ACHN (cell line): Measurements from ENCODE around the gene MYF6.

Source experiments
- DNase-seq: peaks from one replicate; pipeline ENCODE4 v3.0.0-alpha.2; 2015
- in situ Hi-C: cut with HindIII; loops from 2 replicates; pipeline ENCODE4 v1.10.0; 2017; ENCODE audit warnings: low sequenced_read_pairs, low pct_ligation_motif_present, low pct_unique_long_range_greater_than_20kb

Gene MYF6

GRCh38 chr12:80702889-80703805, 4.3 kb upstream of the MYF6 start:
- peak; percentile 68 for DNase-seq

GRCh38 chr12:80704420-80704819, 3.0 kb upstream of the MYF6 start:
- in situ Hi-C loops: no loop called here
- DNase-seq: no peak

More at GRCh38 chr12:80702889-80703805, 4.3 kb upstream of the MYF6 start:
- in situ Hi-C loops: no loop called here

GRCh38 chr12:80707830-80708258, 410 bp downstream of the MYF6 start:
- DNase-seq: no peak
- in situ Hi-C loops: no loop called here

GRCh38 chr12:80708259-80708974, 983 bp downstream of the MYF6 start:
- in situ Hi-C loops: no loop called here
- DNase-seq: no peak

GRCh38 chr12:80708975-80709328, 1.5 kb downstream of the MYF6 start:
- no peak for DNase-seq
- in situ Hi-C loops: no loop called here

GRCh38 chr12:80709811-80710726, 2.6 kb downstream of the MYF6 start:
- DNase-seq: peak; percentile 47
- in situ Hi-C loops: no loop called here

GRCh38 chr12:80710727-80711449, 3.5 kb downstream of the MYF6 start:
- in situ Hi-C loops: no loop called here
- no peak for DNase-seq

- in situ Hi-C loops: no loop called here
- no peak for DNase-seq
Observed at GRCh38 chr12:80711866-80712265, 4.4 kb downstream of the MYF6 start.

GRCh38 chr12:80712866-80713265, 5.4 kb downstream of the MYF6 start:
- in situ Hi-C loops: no loop called here
- no peak for DNase-seq

- in situ Hi-C loops: no loop called here
- DNase-seq: no peak
Observed at GRCh38 chr12:80713419-80713818, 6.0 kb downstream of the MYF6 start.

- peak; percentile 16 for DNase-seq
- in situ Hi-C loops: no loop called here
Observed at GRCh38 chr12:80714055-80714454, 6.6 kb downstream of the MYF6 start.

- DNase-seq: no peak
- in situ Hi-C loops: no loop called here
Observed at GRCh38 chr12:80714846-80715245, 7.4 kb downstream of the MYF6 start.

GRCh38 chr12:80715713-80716249, 8.3 kb downstream of the MYF6 start:
- DNase-seq: no peak
- in situ Hi-C loops: no loop called here

- DNase-seq: no peak
- in situ Hi-C loops: no loop called here
Observed at GRCh38 chr12:80716696-80717469, 9.4 kb downstream of the MYF6 start, which contains the start of gene MYF5. Gene MYF5, plus strand, starts transcription at chr12:80716912. Its CDS starts 152 bp downstream, at chr12:80717064.

- DNase-seq: no peak
- in situ Hi-C loops: no loop called here
Observed at GRCh38 chr12:80717856-80718255, 10.4 kb downstream of the MYF6 start.

GRCh38 chr12:80720516-80720915, 13.1 kb downstream of the MYF6 start:
- in situ Hi-C loops: no loop called here
- DNase-seq: no peak

- in situ Hi-C loops: no loop called here
- no peak for DNase-seq
Observed at GRCh38 chr12:80721326-80721725, 13.9 kb downstream of the MYF6 start.
